SKM-1 treated with dmso at 0.1 percent for 144 hours (cell line): ENCODE data around the gene AKAP17A.

Experiments
- DNase-seq: peaks from one replicate; lab custom pipeline; 2025; ENCODE audit not compliant: unreplicated experiment; lab: John Stamatoyannopoulos, UW

AKAP17A gene

DNA sequence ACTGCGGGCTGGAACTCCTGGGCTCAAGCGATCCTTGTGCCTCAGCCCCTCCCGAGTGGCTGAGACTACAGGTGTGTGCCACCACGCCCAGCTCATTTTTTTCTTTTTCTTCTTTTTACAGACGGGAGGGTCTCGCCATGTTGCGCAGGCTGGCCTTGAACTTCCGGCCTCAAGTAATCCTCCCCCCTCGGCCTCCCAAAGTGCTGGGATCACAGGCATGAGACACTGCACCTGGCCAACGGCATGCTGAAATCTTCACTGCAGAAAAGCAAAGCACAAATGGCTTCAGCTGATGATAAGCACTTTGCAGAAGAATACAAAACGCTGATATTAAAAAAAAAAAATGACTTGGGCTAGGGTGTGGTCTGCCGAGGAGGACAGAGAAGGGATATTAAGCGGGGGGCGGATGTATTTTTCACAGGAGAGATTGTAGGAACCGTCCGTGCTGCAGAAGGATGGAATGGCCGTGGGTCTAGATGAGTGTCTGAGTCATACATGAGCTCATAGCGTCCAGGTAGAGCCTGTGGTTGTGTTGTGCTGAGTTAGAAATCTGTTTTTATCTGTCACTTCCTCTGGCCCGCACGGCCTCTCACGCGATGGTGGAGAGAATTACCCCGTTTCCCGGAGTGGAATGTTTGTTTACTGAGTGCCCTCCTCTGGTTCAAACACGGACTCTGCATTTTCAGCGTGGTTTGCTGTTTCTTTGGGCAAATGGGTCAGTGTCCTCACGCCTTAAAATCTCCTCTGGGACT lies 8.5 kb upstream of the AKAP17A start:
- peak; percentile 55 for DNase-seq

DNA sequence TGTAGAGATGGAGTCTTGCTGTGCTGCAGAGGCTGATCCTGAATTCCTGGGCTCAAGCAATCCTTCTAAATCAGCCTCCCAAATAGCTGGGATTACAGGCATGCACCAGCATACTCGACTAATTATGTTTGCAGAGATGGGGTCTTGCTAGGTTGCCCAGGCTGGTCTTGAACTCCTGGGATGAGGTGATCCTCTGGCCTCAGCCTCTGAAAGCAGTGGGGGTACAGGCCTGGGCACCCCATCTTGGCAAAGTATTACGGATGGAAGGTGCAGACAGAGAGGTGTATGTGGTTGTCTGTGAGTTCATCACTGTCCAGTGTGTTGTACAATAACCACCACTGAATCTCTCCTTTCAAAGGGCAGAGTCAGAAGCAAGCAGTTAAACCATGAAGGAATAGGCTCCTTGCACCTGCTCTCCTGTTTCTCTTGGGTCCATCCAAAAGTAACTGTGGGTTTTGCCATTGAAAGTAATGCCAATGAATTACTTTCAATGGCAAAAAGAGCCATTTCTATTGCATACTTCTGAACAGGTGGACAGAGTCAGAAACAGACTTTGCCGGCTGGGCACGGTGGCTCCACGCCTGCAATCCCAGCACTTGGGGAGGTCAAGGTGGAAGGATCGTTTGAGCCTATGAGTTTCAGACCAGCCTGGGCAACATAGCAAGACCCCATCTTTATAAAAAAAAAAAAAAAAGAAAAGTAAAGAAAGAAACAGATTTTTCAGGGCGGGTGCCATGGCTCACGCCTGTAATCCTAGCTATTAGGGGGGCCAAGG lies 7.0 kb upstream of the AKAP17A start:
- DNase-seq = no peak

DNA sequence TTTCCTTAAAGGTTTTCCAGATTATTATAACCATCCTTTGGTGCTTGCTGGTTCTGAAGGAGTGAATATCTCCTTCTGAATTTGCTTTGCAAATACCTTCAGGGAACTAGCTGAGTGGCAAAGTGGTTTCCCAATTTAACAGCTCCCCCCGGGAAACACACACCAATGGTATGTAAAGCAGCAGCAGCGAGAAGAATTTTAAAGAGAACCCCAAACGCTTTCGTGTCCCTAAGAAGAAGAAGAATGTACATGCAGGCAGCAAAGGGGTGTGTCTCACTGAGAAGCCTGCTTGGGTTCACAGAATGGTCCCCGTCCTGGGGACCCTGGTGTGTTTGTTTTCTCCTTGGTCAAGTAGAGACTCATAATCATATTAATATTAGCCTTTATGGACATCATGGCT lies 4.2 kb upstream of the AKAP17A start:
- DNase-seq = peak; percentile 26

DNA sequence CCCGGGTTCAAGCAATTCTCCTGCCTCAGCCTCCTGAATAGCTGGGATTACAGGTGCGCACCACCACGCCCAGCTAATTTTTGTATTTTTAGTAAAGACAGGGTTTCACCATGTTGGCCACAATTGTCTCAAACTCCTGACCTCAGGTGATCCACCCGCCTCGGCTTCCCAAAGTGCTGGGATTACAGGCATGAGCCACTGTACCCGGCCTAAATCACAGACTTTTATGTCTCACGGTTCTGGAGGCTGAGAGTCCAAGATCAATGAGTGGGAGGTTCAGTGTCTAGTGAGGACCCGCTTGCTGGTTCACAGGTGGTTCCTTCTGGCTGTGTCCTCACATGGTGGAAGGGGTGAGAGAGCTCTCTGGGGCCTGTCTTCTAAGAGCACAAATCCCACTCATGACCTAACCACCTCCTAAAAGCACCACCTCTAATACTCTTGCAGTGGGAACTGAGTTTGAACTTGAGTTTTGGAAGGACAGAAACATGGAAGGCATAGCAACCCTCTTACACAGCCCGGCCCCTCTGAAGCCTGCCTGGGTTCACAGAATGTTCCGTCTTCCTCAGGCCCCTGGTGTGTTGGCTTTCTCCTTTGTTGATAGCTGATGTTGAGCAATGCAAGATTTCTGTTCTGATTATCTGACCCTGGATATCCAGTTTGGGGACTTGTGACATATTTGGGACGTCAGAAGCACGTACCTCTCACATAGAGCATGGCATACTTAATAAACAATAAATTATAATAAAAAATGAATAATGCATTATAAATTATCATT lies 1.9 kb upstream of the AKAP17A start:
- peak; percentile 34 for DNase-seq

DNA sequence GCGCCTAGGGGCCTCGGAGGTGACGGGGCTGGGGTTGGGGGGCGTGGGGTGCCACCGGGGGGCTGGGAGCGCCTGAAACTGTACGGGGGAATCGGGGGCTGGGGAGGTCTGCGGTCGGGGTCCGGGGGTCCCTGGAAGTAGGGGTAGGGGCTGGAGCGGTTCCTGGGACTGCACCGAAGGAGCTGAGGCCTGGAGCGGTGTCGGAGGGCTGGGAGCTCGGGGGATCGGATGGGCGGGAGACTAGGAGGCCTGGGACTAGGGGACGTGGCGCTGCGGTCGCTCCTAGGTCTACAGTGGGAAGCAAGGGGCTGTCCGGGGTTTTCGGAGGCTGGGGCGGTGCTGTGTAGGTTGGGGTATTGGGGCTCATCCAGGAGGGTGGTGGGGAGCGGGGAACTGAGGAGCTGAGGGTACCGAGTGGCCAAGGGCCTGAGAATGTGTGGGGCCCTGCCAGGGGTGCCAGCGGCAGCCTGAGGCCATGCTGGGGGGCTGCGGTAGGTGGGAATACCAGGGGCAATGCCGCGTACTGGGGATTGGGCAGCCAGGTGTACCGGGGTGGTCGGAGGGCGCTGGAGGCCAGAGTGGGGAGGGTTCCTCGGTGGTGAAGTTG lies 562 bp downstream of the AKAP17A start:
- no peak for DNase-seq

DNA sequence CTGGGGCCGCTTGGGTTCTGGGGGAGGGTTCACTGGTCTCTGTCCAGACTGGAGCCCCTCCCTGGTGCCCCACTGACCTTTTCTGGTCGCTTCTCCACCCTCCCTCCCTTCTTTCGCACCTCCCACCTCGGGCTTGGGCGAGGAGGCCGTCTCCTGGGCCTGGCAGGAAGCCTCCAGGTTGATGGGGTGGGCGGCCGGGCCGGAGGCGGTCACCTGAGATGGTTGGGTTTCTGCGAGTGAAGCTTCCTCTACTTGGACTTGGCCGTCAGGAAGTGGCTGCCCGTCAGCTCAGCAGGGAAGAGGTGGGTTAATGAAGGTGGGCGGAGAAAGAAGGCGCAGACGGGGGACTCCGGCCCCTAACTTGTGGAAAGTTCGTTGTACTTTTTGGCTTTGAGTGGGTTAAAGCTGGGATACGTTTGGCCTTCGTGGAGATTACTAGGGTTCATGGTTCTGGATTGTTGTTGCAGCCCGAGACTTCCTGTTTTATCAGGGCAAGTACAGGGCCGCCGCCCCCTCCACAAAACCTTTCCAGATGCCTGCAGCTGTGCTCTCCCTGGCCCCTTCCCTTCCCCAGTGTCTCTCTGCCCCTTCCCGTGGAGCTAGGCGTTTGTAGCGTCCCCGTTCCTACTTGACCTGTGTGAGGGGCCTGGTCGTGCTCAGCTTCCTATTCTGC lies 1.2 kb downstream of the AKAP17A start:
- DNase-seq = no peak

DNA sequence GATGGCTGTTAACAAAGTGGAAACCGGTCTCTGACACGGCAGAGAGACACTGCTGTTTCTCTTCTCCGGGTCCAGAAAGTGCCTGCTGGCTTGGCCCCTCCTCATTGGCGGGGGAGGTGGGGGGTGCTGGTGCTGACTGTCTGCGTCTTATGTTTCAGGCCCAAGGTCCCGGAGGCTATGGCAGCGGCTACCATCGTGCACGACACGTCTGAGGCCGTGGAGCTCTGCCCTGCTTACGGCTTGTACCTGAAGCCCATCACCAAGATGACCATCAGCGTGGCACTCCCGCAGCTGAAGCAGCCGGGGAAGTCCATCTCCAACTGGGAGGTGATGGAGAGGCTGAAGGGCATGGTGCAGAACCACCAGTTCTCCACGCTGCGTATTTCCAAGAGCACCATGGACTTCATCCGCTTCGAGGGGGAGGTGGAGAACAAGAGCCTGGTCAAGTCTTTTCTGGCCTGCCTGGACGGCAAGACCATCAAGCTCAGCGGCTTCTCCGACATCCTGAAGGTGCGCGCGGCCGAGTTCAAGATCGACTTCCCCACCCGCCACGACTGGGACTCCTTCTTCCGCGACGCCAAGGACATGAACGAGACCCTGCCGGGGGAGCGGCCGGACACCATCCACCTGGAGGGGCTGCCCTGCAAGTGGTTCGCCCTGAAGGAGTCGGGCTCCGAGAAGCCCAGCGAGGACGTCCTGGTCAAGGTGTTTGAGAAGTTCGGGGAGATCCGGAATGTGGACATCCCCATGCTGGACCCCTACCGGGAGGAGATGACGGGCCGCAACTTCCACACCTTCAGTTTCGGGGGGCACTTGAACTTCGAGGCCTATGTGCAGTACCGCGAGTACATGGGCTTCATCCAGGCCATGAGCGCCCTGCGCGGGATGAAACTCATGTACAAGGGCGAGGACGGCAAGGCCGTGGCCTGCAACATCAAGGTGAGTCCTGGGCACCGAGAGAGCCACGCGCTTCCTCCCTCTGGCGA lies 2.2 kb downstream of the AKAP17A start:
- DNase-seq = no peak

DNA sequence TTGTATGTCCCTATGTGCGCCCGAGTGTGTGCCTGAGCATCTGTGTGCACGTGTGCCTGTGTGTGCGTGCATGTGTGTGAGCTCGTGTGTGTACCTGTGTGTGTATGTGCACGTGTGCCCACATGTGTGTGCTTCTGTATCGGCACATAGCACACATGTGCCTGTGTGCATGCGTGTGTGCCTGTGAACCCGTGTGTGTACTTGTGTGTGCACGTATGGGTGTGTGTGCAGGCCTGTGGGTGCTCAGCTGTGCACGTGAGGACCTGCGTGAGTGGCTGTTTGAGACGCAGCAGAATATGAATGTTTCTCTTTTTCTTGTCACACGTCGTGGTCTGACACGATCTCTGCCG lies 4.3 kb downstream of the AKAP17A start:
- no peak for DNase-seq

DNA sequence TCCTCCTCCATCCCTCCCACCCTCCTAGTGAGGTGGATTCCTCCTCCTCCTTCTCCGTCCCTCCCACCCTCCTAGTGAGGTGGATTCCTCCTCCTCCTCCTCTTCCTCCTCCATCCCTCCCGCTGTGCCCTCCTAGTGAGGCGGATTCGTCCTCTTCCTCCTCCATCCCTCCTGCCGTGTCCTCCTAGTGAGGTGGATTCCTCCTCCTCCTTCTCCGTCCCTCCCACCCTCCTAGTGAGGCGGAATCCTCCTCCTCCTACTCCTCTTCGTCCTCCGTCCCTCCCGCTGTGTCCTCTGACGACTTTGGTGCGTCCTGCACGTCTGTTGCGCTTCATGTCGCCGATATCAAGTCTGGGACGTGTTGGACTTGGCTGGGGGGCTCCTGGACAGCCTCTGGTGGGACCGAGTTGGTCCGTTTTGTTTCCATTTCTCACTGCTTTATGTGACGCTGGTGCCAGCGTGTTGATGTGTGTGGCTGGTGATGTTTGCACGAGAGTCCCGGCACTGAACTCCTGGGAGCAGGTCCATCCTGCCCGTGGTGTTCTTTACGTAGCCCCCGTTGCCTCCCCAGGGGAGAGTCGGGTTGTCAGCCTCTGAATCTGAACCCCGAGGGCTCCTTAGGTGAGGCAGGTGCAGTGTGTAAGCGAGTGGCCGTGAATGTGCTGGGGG lies 5.4 kb downstream of the AKAP17A start:
- no peak for DNase-seq

DNA sequence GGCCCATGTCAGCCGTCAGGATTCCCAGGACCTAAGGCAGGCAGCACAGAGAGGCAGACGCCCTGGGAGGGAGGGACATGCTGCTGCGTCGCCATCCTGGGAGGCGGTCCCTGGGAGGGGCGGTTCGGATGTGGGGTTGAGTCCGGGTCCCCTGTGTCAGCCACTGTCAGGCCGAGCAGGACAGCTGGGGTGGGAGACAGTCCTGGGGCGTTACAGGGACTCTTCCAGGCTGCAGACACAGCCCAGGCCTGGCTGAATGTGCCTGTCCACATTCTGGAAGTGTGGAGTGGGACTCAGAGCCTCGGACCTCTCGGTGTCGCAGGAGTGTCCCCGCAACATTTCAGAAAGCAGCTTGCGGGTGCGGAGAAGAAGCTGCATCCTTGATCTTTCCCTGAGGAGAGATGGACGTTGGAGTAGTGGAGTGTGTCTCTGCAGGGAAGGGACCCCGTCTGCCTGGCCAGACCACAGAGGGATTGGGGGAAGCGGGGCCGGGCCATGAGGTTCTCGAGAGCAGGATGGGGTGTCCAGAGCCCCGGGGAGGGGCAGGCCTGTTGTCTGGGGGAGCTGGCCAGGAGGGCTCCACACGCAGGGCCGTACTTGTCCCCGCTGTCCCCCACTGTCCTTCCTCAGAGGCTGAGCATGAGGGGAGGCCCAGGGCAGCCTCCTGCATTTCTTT lies 6.1 kb downstream of the AKAP17A start:
- no peak for DNase-seq

DNA sequence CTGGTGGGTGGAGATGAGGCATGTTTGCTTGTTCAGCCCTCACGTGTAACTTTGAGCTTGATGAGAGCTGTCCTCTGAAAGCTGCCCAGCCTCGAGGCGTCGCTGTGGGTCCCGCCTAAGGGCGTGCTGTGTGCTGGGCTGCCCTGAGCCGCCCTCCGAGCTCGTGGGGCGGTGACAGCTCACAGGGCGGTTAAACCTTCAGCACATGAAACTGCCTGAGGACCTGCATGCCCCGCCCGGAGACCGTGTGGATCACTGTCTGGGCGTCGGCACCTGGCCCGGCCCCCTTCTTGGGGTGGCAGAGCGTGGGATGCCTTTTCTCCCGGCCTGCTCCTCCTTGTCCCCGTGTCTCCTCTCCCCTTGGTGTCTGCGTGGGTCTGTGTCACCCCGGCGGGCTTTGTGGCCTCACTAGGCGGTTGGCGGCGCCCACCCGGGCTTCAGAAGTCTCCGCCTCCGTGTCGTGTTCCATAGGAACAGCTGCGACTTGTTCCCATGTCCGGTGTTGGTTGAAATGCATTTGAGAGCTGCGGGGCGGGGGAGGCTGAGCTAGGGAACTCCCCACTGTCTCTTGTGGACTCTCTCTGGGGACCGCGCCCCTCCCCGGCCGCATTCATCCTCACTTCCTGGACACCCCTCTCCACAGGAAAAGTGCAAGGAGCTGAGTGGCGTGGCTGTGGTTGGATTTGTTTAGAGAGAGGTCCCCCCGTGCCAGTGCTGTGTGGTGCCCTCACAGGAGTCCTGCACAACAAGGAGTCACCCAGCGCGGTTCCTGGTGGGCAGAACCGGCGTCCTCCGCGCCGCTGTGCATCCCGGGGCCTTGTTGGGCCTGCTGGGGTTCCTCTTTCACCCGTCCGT lies 6.8 kb downstream of the AKAP17A start:
- no peak for DNase-seq

DNA sequence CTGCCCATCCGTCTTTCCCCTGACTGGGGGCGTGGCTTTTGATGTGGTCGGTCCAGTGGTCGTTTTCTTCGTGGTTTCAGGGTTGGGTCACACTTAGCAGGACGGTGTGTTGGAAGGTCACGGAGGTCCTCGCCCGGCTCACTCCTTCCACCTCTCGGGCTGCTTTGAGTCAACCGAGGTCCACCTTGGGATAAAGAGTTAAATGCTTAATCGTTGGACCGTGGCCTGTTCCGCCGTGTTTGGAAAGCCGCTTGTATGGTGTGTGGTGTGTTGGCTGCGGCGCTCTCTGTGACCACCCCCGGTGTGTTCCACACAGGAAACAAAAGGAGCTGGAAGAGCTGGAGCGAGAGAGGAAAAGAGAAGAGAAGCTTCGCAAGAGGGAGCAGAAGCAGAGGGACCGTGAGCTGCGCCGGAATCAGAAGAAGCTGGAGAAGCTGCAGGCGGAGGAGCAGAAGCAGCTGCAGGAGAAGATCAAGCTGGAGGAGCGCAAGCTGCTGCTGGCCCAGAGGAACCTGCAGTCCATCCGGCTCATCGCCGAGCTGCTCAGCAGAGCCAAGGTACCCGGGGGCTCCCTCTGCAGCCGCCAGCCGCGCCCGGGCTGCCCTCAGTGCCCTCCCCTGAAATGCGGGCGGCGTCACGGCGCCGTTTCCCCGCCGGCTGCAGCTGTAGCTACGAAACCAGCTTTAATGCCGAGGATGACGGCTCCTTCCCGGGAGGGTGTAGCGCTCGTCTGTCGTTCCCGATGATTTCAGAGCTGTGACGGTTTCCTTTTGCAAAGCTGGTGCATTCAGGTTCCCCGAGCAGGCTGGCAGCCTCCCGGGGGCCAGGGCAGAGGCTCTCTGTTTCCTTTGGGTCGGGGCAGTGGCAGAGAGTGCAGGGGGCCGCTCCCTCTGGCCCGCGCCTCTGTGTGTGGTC lies 7.7 kb downstream of the AKAP17A start:
- DNase-seq = no peak

DNA sequence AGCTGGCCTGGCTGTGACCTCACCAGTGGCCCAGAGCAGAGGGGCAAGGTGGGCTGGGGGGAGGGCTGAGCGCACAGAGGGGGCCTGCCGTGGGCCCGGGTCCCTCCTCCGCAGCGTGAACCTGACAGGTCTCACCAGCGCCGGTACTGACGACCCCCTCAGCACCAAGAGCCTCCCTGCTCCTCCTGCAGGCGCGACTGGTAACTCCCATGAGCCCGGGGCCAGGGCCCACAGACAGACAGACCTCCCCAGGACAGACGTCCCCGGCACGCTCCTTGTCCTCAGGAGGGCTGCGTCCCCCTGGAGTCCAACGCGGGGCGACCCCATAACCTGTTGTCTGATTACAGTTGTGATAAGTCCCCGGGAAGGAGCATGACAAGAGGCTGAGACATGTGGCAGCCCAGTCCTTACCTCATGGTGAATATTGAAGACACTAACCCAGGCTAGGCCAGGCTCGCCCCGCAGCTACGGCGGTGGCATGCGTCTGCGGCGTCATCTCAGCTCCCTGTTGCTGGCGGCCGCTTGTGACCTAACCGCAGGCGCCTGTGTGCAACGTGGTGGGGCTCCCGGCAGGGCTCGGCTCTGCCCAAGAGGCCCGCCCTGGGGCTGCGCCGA lies 8.5 kb downstream of the AKAP17A start:
- no peak for DNase-seq

DNA sequence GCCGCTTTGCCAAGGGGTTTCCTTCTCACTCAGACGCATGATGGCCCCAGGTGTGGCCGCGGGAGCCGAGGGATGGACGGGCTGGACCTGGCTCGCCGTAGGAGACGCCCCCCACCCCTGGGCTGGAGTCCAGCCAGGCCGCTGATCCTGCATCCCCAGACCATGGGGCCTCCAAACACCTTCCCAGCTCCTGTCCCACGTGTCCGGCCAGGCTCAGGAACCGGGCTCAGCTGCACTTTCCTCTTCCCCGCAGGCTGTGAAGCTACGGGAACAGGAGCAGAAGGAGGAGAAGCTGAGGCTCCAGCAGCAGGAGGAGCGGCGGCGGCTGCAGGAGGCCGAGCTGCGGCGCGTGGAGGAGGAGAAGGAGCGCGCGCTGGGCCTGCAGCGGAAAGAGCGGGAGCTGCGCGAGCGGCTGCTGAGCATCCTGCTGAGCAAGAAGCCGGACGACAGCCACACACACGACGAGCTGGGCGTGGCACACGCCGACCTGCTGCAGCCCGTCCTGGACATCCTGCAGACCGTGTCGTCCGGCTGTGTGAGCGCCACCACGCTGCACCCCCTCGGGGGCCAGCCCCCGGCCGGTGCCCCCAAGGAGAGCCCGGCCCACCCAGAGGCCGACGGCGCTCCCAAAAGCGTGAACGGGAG lies 9.1 kb downstream of the AKAP17A start:
- no peak for DNase-seq

DNA sequence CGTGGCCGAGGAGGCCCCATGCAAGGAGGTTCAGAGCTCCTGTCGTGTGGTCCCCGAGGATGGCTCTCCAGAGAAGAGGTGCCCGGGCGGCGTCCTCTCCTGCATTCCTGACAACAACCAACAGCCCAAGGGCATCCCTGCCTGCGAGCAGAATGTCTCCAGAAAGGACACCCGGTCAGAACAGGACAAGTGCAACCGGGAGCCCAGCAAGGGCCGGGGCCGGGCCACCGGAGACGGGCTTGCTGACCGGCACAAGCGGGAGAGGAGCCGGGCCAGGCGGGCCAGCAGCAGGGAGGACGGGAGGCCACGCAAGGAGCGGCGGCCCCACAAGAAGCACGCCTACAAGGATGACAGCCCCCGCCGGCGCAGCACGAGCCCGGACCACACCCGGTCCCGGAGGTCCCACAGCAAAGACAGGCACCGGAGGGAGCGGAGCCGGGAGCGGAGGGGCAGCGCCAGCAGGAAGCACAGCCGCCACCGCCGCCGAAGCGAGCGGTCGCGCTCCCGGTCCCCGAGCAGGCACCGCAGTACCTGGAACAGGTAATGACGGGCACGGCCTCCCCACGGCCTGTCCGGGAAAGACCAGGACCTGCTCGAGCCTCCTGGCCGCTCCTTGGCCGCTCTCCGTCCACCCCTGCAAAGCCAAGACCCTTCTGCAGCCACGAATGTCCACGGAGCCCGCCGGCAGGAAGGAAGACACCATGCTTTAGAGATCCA lies 9.8 kb downstream of the AKAP17A start:
- no peak for DNase-seq
